ENCODE results near the gene EFCAB12.
A peak's percentile ranks its signal among the peaks of the same experiment; 100 is the strongest.

Gene EFCAB12

DNA sequence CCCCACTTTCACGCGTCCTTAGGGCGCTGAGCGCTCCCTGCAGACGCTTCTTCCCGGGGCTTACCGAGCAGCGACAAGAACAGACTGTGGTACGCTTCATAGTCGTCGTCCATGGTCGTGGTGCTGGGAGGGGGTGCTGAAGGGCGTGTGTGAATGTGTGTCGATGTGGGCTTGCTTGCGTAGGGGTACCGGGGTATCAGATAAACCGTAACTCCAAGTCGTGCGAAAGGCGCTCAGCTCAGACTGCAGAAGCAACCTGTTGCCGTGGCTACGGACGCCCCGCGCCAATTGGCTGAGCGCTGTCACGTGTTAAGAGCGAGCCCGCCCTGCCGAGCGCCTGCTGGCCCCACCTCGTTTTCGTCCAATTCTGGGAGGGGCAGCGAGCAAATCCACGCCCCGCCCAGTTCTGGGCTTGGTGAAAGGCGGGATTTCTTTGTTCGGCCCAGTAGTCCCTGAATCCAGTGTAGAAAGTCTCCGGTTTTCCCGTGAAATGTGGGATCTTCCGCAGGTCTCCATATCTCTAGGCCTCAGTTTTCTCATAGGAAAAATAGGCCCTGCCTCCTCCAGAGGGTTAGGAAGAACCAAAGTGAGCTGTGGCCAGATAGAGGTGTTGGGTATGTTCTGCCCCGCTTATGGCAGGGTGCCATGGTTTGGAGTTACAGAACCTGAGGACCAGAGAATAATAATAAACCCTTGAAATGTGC lies at the start of gene EFCAB12:
Gene EFCAB12 (minus strand): TSS at position 261 of the 704 bp plus-strand sequence. CDS start 148 bp downstream, at position 113.
- peak; percentile 74 to 83 (median 78) for DNase-seq (ENCODE audit: low read depth in 3 of 3)

DNA sequence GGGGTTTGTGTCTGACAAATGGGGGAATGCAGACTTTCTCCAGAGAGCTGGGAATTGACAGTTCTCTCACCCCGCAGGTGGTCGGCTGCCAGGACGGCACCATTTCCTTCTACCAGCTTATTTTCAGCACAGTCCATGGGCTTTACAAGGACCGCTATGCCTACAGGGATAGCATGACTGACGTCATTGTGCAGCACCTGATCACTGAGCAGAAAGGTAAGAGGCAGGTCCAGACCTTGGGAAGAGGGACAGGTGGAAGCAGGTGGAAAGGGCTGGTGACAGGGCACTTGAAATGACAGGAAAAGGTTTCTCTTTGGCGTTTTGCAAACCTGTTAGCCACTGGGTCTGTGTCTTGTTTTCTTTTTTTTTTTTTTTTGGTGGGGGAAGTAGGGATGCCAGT lies 48.1 kb upstream of the EFCAB12 start:
- no peak for DNase-seq (ENCODE audit: low read depth in 3 of 3)

DNA sequence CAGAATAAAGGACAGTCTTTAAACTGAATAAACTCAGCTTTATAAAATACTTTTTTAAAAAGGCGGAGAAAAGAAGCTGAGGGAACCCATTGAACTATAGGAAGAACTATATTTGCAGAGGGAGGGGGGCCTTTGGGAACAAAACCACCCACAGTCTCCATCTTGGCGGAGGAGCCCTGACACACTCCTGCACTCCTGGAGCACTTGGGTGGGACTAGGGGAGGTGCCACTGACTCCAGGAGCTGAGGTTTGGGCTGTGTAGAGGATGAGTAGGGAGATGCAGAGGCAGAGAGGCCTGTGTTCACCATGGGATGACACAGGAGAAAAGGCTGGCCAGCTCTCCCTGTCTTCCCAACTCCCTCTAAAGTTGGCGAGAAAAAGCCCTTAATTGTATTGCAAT lies 47.4 kb upstream of the EFCAB12 start:
- no peak for DNase-seq (ENCODE audit: low read depth in 3 of 3)

DNA sequence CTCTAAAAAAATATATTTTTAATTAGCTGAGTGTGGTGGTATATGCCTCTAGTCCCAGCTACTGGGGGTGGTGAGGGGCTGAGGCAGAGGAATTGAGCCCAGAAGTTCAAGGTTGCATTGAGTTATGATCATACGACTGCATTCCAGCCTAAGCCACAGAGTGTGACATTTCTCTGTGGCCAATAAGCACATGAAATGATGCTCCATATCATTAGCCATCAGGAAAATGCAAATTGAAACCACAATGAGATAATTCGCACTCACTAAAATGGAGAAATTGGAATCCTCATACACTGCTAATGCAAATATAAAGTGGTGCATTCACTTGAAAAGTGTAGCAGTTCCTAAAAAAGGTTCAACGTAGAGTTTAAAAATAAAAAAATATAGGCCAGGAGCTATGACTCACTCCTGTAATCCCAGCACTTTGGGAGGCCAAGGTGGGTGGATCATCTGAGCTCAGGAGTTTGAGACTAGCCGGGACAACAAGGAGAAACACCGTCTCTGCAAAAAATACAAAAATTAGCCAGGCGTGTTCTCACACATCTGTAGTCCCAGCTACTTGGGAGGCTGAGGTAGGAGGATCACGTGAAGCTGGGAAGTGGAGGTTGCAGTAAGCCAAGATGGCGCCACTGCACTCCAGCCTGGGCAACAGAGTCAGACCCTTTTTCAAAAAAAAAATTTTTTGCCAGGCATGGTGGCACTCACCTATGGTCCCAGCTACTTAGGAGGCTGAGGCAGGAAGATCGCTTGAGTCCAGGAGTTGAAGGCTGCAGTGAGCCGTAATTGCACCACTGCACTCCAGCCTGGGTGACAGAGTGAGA lies 46.8 kb upstream of the EFCAB12 start:
- no peak for DNase-seq (ENCODE audit: low read depth in 3 of 3)

DNA sequence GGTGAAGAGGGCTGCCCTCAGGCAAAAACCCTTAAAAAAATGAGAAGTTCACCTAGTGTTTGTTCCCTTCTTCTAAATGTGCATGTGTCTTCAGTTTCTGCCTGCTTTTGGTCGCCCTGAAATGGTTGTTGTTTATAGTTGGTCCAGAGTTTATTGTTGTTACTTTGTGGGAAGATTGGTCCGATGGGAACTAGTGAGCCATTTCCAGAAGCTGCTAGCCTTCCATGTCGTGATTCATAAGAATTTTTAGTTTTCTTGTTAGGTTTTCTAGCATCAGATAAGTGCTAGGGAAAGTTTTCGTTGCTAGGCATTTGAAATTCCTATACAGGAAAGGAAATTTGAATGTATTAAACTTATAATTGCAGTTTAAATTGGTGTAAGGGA lies 45.3 kb upstream of the EFCAB12 start:
- DNase-seq (ENCODE audit: low read depth in 3 of 3): no peak

DNA sequence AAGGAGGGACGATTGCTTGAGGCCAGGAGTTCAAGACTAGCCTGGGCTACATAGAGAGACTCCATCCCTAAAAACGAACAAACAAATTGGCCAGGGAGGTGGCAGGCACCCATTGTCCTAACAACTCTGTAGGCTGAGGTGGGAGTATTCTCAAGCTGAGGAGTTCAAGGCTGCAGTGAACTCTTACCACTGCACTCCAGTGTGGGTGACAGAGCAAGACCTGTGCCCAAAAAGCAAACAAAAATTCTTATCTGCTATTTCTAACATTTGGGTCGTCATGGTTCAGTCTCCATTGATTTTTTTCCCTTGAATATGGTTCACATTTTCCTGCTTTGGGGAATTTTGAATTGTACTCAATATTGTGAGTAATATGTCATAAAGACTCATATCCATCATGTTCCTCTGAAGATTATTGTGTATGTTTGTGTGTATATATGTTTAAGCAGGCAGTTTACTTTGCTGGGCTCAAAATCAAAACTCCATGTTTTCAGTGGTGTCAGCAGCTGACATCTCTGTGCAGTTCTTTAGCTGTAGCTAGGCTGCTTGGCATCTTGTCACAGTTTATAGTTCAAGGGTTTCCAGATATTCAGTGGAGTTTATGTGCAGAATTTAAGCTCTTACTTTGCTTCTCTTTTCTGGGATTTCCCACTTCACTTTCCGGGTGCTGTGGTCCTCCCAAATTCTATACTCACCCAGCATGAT lies 44.8 kb upstream of the EFCAB12 start:
- no peak for DNase-seq (ENCODE audit: low read depth in 3 of 3)

DNA sequence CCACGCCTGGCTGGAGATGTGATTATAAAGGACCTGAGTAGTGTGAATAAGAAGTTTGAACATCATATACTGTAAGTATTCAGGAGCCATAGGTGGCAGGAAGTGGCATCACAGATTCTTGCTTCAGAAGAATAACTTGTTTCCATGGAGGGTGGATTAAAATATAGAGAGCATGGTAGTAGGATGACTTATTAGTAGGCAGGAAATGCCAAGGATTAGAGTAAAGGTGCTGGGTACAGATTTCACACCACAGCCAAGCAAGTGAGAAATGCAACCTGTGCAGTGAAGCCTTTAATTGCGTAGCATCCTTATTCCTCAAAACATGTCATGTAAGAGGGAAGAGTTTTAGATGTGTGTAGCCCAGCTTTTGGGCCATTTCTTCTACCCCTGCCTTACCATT lies 42.4 kb upstream of the EFCAB12 start:
- DNase-seq (ENCODE audit: low read depth in 3 of 3): no peak

DNA sequence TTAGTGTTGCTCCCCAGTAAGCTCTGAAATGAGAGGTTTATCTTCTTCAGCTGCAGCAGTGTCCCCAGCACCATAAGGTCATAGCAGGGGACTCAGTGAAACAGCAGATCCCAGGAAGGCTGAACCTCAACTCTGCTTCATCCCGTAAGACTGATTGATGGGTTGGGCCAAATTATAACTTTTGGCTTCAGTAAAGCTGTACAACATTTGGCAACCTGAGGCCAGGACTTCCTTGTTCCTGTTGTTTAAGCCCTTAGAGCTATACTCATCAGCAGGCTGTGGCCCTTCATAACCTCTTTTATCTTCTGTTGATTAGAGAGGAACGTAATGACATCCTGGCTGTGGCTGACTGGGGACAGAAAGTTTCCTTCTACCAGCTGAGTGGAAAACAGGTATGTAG lies 40.6 kb upstream of the EFCAB12 start:
- DNase-seq (ENCODE audit: low read depth in 3 of 3): no peak

DNA sequence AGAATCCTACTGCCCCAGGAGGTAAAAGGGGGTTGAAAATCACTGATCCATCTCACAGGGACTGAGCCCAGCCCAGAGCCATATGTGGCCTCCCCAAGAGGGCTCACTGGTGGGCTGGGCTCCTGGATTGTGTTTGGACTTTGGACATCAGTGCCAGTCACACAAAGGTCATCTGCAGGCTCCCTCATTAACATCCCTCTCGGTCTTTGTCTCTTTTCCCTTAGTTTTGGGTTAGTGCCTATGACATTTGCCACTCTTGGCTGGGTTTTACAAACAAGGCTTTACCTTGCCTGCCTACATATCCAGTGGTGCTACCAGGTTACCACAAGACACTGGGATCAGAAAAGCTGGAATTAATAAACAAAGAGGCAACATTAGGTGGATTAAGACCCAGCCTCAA lies 39.5 kb upstream of the EFCAB12 start:
- DNase-seq (ENCODE audit: low read depth in 3 of 3): no peak

DNA sequence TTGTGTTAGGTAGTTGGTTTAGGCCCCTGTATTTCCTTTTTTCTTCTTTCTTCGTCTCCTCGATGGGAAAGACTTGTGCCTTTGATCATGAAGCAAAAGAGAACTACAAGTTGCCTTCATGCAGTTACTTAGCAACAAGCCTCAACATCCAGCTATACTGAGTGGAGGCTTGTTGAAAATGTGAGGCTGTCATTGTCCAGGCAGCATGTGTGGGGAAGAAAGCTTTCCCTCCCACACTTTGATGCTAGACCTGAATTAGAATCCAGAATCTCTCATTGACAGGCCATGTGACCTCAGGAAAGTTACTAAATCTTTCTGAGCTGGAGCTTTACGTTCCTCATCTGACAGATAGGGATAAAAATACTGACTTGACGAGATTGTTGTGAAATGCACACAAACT lies 35.3 kb upstream of the EFCAB12 start:
- no peak for DNase-seq (ENCODE audit: low read depth in 3 of 3)

DNA sequence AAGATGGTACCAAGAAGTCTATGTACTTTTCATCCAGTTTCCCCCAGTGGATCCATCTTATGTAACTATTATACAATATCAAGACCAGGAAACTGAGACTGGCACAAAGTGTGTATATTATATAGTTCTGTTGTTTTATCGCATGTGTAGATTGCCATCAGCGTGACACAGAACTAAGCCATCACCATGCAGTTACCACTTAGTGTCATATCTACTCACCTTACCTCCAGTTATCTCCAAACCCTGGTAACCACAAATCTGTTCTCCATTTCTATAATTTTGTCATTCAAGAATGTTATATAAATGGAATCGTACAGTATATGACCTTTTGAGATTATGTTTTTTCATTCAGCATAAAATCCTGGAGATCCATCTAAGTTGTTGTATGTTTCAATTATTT lies 34.7 kb upstream of the EFCAB12 start:
- DNase-seq (ENCODE audit: low read depth in 3 of 3): no peak

DNA sequence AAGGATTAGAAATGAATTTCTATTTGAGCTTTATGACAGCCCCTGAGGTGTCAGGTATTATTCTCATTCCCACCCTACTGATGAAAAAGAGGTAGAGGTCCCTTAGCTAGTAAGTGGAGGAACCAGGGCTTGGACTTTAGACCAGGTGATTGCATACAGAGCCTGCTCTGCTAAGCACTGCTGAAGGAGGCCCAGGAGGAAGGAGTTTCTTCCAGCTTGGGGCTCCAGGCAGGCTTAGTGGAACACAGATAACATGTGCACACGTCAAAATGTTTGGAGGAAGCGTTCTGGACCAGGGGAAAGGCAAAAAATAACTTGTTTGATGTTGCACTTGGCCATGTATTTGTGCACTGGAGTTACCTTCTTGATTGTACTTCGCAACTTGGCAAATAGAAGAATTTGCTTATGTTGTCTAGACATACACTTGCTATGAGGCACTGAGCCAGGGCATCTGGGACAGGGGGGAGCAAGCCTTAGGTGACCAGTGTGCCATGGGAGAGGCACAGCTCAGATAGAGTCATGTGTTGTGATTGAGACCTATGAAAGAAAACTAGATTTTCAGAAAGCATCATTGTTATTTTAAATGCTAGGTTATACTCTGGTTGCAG lies 34.0 kb upstream of the EFCAB12 start:
- no peak for DNase-seq (ENCODE audit: low read depth in 3 of 3)

DNA sequence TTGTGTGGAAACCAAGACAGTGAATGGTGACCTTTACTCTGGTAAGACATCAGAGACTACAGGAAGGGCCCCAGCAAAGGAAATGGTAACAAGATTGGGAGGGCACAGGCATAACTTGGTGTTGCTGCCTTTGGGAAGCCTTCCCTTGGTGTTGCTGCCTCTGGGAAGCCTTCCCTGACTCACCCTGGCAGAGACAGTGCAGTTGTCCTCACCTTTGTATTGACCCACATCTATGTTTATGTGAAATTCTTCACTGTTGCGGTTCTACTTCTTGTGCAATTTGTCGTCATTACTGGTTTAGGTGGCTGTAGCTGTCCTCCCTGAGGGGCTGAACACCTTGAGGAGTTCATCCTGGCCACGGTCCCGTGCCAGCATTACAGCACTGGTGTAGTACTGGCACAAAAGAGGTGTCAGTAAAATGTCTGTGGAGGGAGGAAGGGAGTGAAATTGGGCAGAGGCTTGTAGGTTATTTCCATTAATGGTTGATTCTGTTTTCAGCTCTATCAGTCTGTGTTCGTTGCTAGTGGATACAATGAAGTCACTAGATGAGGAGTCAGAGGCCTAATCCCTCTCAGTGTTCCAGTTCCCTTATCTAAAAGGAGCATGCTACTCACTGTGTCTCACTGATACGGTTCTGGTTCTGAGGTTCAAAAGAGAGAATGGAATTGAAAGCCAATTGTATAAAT lies 33.2 kb upstream of the EFCAB12 start:
- DNase-seq (ENCODE audit: low read depth in 3 of 3): no peak

DNA sequence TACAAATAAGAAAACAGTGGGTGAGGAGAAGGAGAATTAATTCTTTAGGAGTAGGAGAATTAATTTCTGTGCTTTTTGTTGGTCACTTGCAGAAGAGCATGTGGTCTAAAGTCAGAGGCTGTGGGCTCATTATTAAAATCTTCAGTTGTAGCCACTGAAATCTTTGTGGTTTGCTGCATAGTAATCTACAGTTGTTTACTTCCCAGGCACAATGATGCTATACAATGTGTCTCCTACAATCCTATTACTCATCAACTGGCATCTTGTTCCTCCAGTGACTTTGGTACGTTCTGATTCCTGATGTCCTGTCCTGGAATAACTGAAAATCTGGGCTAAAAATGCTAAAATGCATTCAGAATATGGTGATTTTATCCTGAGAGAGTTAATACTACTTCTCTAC lies 32.6 kb upstream of the EFCAB12 start:
- DNase-seq (ENCODE audit: low read depth in 3 of 3): no peak

DNA sequence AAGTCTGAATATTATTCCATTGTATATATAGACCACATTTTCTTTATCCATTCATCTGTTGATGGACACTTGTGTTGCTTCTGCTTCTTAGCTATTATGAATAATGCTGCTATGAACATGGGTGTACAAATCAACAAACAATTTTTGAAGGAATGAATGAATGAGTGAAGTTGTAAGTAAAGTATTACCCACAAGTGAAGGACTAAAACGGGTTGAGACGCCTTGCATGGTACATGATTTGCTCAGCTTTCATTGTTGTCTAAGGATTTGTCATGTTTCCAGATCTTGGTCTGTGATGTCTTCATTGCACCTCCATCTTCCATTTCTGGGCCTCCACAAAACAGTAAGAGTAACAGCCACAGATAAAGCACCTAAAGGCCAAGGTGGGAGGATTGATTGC lies 32.1 kb upstream of the EFCAB12 start:
- no peak for DNase-seq (ENCODE audit: low read depth in 3 of 3)

DNA sequence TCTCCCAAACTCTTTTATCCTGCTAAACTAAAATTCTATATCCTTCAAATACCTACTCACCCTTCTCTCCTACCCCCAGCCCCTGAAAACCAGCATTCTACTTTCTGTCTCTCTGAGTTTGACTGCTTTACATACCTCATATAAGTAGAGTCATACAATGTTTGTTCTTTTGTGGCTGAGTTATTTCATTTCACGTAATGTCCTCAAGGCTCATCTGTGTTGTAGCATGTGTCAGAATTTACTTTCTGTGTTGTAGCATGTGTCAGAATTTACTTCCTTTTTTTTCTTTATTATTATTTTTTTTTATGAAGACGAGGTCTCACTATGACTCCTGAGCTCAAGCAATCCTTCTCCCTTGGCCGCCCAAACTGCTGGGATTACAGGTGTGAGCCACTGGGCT lies 31.7 kb upstream of the EFCAB12 start:
- DNase-seq (ENCODE audit: low read depth in 3 of 3): no peak

DNA sequence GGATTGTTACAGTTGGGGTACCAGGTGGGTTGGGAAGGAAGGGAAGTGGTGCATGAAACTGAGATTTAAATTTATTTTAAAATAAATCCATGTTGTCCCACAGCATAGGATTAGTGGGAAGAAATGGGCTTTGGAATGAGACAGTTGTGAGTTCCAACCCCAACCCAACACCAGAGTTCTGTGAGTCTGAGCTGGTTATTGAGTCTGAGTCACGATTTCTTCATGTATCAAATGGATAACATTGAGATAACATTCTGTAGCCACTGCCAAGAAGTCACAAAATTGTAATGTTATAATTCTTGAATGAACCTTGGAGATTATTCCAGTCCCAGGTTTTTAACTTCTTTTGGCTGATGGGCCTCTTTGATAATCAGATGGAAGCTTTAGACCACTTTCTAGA lies 25.3 kb upstream of the EFCAB12 start:
- DNase-seq (ENCODE audit: low read depth in 3 of 3): no peak

DNA sequence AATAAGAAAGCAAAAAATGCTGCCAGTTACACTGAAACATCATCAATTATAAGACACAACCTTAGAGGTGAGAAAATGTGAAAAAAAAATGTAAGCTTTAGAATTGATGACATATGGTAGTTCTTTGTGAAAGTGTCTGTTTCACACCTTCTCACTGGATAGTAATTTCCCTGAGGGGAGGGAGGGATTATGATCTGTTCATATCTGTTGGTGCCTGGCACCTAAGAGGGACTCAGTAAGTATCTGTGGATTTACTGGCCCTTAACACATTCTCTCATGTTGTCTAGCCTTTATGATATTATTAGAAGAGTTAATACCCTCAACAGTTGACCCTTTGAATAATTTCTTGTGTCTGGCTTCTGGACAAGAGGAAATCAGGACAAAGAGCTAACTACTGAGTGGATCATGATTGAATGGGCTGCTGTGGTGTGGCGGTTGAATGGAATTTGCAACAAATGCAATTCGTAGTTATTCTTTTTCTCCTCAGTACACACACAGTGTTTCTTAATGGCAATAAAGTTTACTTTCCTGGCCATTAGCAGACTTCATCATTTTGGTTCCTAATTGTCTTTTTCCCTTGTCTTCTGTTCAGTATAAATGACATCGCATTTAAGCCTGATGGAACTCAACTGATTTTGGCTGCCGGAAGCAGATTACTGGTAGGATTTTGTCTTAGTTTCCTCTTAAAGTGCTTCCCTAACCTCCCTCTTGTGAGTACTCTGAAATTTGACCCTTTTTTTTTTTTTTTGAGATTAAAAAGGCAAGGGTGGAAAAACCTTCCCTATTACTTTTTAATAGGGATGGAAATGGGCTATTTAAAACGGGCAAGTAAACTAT lies 21.1 kb upstream of the EFCAB12 start:
- no peak for DNase-seq (ENCODE audit: low read depth in 3 of 3)

DNA sequence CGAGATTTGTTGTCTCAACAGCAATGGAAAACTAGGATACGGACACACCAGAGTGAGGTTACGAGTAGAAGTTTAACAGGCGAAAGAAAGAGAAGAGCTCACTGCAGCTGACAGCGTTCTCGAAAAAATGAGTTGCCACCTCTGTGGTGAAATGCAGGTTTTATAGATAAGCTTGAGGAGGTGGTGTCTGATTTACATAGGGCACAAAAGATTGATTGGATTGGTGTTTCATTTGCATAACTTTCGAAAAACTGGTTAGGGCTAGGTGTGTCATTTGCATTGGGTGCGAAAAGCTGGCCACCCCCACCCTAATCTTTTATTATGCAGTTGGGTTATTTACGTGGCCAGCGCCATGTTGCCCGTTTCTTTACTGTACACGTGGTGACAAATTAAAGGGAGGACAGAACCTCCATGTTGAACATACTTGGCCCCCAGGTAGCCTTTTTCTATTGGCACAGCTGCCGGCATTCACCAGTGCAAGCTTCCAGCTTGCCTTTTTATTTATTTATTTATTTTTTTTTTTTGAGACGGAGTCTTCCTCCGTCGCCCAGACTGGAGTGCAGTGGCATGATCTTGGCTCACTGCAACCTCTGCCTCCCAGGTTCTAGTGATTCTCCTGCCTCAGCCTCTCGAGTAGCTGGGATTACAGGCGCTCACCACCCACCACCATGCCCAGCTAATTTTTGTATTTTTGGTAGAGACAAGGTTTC lies 19.9 kb upstream of the EFCAB12 start:
- DNase-seq (ENCODE audit: low read depth in 3 of 3): no peak

DNA sequence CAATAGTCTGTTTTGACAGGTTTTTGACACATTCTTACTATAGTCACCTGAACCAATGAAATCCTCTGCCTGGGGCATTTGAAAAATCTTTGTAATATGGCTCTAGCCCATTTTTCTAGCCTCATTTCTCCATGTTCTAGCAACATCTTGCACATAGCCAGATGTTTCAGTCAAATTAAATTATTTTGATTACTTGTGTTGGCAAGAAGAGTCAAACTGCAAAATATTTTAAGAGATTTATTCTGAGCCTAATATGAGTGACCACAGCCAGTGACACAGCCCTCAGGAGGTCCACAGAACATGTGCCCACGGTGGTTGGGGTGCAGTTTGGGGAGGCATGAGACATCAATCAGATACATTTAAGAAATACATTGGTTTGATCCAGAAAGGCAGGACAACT lies 18.5 kb upstream of the EFCAB12 start:
- no peak for DNase-seq (ENCODE audit: low read depth in 3 of 3)
